ENCODE measurements around the gene RIC3.

DNA sequence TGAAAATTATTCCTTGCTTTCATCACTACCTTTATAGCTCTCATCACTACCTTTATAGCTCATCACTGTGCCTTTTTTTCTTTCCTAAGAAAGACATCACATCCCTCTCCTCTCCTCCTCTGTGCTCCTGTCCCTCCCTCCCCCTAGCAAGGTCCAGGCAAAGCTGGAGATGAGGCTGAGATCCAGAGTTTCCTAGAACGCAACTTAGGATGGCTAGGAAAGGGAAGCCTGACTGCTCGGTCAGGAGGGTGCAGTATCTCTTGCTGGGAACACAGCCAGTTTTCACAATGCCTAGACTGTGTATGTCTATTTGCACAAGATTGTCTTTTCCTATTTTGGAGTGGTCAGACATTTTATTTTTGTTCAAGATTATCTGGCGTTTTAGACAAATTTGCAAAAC lies 63.2 kb downstream of the RIC3 start:
- no peak for TF ChIP-seq POLR2A (IDR thresholded peaks at IDR 0.05; ENCODE audit: control extremely low read depth in 1 of 2, low read depth in 2 of 2, low read length in 2 of 2)
- no peak for TF ChIP-seq EZH2 (IDR thresholded peaks at IDR 0.05; ENCODE audit: low read depth, low read length, severe bottlenecking)
- TF ChIP-seq ZNF274 (IDR thresholded peaks at IDR 0.05; ENCODE audit: borderline replicate concordance, extremely low read depth, low read length) = no peak
- TF ChIP-seq, protein P1, sequence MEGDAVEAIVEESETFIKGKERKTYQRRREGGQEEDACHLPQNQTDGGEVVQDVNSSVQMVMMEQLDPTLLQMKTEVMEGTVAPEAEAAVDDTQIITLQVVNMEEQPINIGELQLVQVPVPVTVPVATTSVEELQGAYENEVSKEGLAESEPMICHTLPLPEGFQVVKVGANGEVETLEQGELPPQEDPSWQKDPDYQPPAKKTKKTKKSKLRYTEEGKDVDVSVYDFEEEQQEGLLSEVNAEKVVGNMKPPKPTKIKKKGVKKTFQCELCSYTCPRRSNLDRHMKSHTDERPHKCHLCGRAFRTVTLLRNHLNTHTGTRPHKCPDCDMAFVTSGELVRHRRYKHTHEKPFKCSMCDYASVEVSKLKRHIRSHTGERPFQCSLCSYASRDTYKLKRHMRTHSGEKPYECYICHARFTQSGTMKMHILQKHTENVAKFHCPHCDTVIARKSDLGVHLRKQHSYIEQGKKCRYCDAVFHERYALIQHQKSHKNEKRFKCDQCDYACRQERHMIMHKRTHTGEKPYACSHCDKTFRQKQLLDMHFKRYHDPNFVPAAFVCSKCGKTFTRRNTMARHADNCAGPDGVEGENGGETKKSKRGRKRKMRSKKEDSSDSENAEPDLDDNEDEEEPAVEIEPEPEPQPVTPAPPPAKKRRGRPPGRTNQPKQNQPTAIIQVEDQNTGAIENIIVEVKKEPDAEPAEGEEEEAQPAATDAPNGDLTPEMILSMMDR (IDR thresholded peaks at IDR 0.05; ENCODE audit: control extremely low read depth in 1 of 3, insufficient read depth in 1 of 3, low read depth in 1 of 3, low read length in 3 of 3) = no peak
- no peak for TF ChIP-seq RXRA (IDR thresholded peaks at IDR 0.05; ENCODE audit: insufficient read depth, low read depth, low read length)
- TF ChIP-seq GTF2F1 (IDR thresholded peaks at IDR 0.05; ENCODE audit: borderline replicate concordance, low read depth, low read length) = no peak
- no peak for TF ChIP-seq EP300 (IDR thresholded peaks at IDR 0.05; ENCODE audit: borderline replicate concordance in 1 of 2, low read depth in 2 of 2, low read length in 2 of 2)
- TF ChIP-seq MAFK (IDR thresholded peaks at IDR 0.05; ENCODE audit: low read depth, low read length) = no peak
- TF ChIP-seq CBX8 (IDR thresholded peaks at IDR 0.05; ENCODE audit: borderline replicate concordance, low read depth, low read length) = no peak
- no peak for TF ChIP-seq JUN (IDR thresholded peaks at IDR 0.05; ENCODE audit: low read depth, low read length)
